ENCODE results near the gene UPK2. TPM values are rescaled to one million over a fixed set of nuclear protein-coding genes. Genes with fewer than 3 reads are reported as not detected.
A peak's percentile ranks its signal among the peaks of the same experiment; 100 is the strongest.
"Not testable (repeated sequence)": the region's sequence is repeated elsewhere in the genome, so short reads cannot be mapped to it uniquely, and the experiment has no call there.

The UPK2 gene
- total RNA-seq, 2 donors from 2014 or later, result not detected

DNA sequence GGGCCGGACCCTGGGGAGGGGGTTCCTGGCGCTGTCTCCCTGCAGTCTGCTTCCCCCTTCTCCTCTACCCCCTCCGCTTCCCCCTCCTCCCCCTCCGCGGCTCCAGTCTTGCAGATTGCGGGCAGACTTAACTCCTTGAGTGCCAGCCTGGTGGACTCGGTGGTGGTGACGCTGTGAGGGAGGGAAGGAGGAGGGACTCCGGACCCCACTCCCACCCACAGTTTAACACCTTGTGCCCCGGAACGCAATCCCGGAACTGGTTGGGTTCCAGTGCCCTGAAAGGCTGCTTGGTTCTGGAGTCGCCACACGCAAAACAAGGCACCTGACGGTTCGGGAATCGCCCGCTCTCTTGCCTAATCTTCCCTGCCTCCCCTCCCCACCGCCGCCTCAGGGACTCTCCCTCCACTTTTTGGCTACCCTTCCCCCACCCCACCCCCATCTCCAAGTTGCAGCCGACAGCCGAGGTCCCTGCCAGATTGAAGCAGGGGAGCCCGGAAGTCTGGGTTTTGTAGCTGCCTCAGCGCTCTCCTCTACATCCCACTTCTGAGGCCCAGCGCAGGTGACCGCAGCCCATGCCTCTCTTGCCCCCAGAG lies 26.5 kb upstream of the UPK2 start:
- intact Hi-C loops (cut with DNase I), result loop anchor here (1.0 to 5.0 kb wide), 5 partner anchors 21 to 239 kb away; partner anchors contain the start of gene DDX6 (in 1 of the 2)
- DNase-seq (peak; percentile 86), ATAC-seq (peak; percentile 61 to 66)

DNA sequence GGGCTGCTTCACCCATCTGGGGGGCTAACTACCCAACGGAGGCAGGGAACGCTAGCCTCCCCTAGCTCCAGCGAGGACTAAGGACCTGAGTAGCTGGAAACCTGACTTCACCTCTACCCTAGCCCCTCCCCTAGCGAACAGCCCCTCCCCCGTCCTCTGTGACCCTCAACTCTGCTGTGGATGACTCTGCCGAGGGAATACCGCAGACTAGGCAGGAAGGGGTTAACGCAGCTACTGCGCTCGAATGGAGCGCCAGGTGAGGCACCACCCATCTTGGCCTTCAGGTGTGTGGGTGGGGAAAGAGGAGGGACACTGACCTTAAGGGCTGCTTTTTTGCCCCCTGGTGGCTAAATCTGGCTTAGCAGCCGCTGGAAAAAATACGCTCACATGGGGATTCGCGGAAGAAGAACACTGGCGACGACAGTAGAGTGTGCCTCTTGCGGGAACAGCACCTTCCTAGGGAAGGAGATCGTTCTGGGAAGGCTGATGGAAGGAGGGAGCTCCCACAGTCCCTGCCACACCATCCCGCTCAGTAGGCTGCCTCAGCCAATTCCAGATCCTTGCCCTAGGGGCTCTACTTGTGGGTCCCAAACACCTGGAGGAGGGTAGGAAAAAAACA lies 25.9 kb upstream of the UPK2 start:
- ATAC-seq, result peak; percentile 21 to 32
- peak; percentile 81 for DNase-seq
- intact Hi-C loops (cut with DNase I), result loop anchor here in 1 of 2 donors (1.0 to 5.0 kb wide), 3 partner anchors 23 to 239 kb away; no protein-coding TSS in a partner anchor

DNA sequence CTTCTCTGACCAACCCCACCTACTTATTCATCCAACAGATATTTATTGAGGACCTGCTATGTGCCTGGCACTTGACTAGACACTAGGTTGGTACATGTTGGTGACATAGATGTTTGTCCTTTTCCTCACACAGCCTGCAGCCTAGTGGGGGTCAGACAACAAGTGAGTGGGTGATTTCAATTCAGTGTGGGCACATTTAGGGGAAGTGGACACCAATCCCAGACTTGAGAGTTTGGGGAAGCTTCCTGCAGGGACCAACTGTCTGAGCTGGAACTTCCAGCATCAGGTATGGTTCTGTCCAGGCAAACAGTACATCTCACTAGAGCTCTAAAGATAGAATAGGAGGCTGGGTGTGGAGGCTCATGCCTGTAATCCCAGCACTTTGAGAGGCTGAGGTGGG lies 24.5 kb upstream of the UPK2 start:
- DNase-seq (no peak), ATAC-seq (no peak)
- intact Hi-C loops (cut with DNase I), result loop anchor here in 1 of 2 donors (2.0 to 5.0 kb wide), 2 partner anchors 39 to 241 kb away; no protein-coding TSS in a partner anchor

DNA sequence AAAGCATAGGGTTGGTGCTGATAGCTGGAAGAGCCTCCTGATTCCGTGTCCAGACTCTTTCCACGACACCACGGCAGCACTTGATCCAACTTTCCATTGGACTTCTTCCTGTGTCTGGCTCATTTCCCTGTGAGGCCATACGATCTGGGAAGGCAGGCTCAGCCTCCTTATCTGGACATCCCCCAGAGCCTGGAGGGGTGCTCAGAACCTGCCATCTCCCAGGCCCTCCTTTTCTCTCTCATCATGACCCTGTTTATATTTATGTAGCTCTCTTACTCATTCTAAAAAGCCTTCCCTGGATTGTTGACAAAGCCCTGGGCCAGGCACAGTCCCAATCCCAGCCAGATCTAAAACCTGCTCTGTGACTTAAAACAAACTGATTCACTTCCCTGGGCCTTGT lies 22.6 kb upstream of the UPK2 start:
- intact Hi-C loops (cut with DNase I), result loop anchor here in 1 of 2 donors (5.0 kb wide), 1 partner anchor 41 kb away; no protein-coding TSS in a partner anchor
- ATAC-seq, result no peak

GRCh38 chr11:118935376-118935775 lies 20.7 kb upstream of the UPK2 start:
- ATAC-seq (no peak), DNase-seq (no peak)
- intact Hi-C loops (cut with DNase I), result no loop called here

More for the DNA sequence above, 22.6 kb upstream of the UPK2 start:
- DNase-seq, result no peak

- DNase-seq, result no peak
- intact Hi-C loops (cut with DNase I), result no loop called here
- ATAC-seq, result no peak
Measured at GRCh38 chr11:118938491-118939403, 17.4 kb upstream of the UPK2 start.

DNA sequence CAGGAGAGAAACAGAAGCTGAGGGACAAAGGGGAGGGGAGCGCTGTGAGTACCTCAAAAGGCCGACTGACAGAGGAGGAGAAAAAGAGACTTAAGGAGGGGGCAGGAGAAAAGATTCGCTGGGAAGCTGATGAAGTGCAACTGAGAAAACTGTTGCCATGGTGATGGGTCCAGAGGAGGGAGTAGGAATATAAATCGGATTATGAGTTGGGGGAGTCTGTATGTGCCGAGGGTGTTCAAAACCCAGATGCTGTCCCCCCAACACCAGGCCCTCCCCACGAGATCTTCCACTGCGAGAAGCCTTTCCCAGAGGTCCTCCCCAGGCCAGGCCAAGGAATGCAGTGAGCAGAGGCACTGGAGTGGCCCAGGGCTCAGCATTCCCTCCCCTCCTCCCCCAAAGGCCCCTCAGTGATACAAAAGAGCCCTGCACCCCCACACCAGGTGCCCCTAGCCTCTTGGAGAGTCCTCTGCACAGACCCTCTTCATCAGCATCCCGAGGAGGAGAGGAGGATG lies 16.6 kb upstream of the UPK2 start:
- ATAC-seq, result no peak
- intact Hi-C loops (cut with DNase I), result no loop called here

DNA sequence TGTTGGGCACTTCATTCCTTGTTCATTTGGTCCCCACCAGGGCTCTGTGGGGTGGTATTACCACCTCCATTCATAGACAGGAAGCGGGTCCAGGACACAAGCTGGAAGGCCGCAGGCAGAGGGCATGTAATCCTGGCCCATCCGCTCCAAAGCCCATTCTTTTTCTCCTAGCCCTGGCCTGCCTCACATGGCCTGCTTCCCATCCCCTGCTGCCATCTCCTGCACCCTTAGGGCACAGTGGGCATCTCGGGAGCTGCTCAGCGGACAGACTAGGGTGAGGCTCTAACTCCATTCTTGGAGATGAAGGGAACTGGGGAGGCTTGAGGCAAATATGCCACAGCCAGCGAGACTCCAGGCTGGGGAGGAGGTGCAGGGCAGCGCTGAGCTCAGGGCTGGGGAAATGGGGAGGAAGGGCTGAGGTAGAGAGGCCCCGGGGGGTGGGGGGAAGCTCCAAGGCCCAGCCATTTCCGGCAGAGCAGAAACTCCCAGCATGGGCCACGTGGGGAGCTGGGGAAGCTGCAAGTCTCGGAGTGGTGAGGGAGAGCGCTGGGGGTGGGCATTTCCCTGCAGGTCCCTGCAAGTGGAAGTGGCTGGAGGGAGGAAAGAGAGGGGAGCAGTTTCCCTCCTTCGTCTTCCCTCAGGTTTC lies 16.0 kb upstream of the UPK2 start:
- no peak for DNase-seq
- intact Hi-C loops (cut with DNase I), result loop anchor here in 1 of 2 donors (5.0 kb wide), 1 partner anchor 38 kb away; no protein-coding TSS in a partner anchor
- peak; percentile 43 to 56 for ATAC-seq

More for the DNA sequence above, 16.6 kb upstream of the UPK2 start:
- no peak for DNase-seq

DNA sequence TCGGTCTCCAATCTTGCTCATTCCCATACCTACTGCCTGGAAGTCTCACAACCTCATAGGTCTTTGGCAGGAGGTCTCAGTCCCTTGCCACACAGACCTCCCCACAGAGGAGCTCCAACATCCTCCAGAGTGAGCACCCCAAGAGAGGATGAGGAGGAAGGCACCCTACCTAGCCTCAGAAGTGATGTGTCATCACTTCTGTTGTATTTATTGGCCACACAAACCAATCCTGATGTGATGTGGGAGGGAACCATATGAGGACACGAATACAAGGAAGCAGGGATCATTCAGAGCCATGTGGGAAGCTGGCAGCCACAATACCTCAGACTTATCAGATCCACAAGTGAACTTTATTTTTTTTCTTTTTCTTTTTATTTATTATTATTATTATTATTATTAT lies 9.0 kb upstream of the UPK2 start:
- intact Hi-C loops (cut with DNase I), result no loop called here
- DNase-seq (no peak), ATAC-seq (no peak)

DNA sequence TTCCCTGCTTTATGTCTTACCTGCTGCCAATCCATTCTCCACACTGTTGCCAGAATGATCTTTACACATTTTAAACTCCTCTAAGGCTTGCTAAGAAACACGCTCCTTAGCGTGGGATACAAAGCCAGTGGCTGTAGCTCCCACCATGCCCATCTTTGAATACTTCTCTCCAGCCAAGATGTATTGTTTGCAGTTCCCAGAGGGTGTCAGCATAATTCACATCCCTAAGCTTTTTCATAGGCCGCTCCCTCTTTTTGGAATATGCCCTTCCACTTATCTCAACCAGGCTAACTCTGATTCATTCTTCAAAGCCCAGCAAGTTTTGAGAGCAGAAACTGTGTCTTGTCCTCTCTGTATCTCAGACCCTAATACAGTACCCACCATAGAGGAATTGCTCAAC lies 8.1 kb upstream of the UPK2 start:
- DNase-seq, result no peak
- intact Hi-C loops (cut with DNase I), result no loop called here
- no peak for ATAC-seq

DNA sequence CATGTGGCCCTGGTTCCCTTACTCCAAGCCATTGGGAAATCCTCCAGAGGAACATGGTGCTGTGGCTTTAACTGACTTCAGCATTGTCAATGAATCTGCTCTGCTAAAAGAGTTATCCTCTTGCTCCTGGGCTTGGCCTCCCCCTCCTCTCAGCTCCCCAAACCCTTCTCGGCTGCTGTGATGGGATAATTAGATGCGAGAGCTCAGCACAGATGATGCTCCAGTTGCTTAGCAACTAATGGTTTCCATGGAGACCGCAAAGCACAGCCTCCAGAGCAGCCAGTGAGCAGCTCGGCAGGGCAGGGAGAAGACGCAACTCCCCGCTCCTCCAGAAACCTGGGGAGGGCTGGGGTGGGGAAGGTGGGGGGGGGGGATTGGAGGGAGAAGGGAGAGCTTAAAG lies 2.8 kb upstream of the UPK2 start:
- intact Hi-C loops (cut with DNase I), result loop anchor here in 1 of 2 donors (10.0 kb wide), 1 partner anchor 258 kb away; no protein-coding TSS in a partner anchor
- no peak for DNase-seq
- ATAC-seq, result no peak

DNA sequence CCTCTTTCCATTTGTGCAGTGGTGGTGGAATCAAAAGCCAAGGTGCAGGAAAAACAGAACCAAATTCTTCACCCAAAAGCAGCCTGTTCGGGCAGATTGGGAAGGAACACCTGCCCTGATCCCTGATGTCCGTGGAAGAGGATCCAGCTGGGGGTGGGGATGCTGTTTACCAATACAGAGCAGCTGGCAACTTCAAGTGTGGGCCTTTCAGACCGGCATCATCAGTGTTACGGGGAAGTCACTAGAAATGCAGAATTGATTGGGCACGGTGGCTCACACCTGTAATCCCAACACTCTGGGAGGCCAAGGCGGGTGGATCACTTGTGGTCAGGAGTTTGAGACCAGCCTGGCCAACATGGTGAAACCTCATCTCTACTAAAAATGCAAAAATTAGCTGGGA lies 2.1 kb upstream of the UPK2 start:
- intact Hi-C loops (cut with DNase I), result loop anchor here in 1 of 2 donors (10.0 kb wide), 1 partner anchor 259 kb away; no protein-coding TSS in a partner anchor
- not testable (repeated sequence) for DNase-seq, ATAC-seq

GRCh38 chr11:118956847-118957469 lies 860 bp downstream of the UPK2 start:
- DNase-seq (no peak), ATAC-seq (peak in 1 of 2 donors; percentile 6)
- intact Hi-C loops (cut with DNase I), result loop anchor here (2.0 to 10.0 kb wide), 3 partner anchors 50 to 266 kb away; no protein-coding TSS in a partner anchor

DNA sequence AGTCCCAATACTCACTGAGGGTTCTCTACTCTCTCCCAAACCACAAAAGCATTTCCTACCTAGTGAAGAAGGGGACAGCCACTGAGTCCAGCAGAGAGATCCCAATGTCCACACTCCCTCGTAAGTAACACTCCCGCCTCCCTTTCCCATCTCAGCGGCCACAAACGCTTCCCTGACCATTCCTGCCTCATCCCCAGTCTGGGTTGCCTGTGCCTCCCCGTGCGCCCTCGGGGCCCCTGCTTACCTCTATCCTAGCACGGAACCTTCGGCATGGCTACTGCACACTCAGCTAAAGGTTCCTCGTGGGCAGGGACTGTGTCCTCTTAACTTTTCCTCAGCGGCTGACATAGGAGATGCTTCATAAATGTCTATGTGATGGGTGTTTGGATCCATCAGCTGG lies 1.5 kb downstream of the UPK2 start:
- intact Hi-C loops (cut with DNase I), result loop anchor here (2.0 to 10.0 kb wide), 3 partner anchors 51 to 267 kb away; no protein-coding TSS in a partner anchor
- ATAC-seq, result no peak
- no peak for DNase-seq

DNA sequence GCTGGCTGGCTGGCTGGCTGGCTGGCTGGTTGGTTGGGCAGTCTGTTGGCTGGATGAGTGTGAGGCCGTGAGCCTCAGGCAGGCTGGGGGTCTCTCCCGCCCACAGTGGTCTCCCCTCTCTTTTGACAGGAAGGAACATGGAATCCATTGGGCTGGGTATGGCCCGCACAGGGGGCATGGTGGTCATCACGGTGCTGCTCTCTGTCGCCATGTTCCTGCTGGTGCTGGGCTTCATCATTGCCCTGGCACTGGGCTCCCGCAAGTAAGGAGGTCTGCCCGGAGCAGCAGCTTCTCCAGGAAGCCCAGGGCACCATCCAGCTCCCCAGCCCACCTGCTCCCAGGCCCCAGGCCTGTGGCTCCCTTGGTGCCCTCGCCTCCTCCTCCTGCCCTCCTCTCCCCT lies 1.9 kb downstream of the UPK2 start:
- intact Hi-C loops (cut with DNase I), result loop anchor here (2.0 to 10.0 kb wide), 3 partner anchors 51 to 267 kb away; no protein-coding TSS in a partner anchor
- no peak for DNase-seq
- ATAC-seq, result no peak

- DNase-seq (no peak), ATAC-seq (no peak)
- intact Hi-C loops (cut with DNase I), result loop anchor here in 1 of 2 donors (10.0 kb wide), 1 partner anchor 264 kb away; no protein-coding TSS in a partner anchor
Measured at GRCh38 chr11:118958577-118958976, 2.5 kb downstream of the UPK2 start.

GRCh38 chr11:118961189-118961588 lies 5.1 kb downstream of the UPK2 start:
- ATAC-seq, result no peak
- DNase-seq, result no peak
- intact Hi-C loops (cut with DNase I), result no loop called here

- DNase-seq (no peak), ATAC-seq (no peak)
- intact Hi-C loops (cut with DNase I), result no loop called here
Measured at GRCh38 chr11:118961591-118961990, 5.5 kb downstream of the UPK2 start.
